GM10266 (cell line): ENCODE data around the gene ELMO1.
"Not testable (repeated sequence)": the region's sequence is repeated elsewhere in the genome, so short reads cannot be mapped to it uniquely, and the experiment has no call there.

Source experiments
- DNase-seq: peaks from one replicate; pipeline ENCODE4 v3.0.0; 2012; ENCODE audit errors: extremely low spot score
- CTCF ChIP-seq: IDR thresholded peaks from 2 replicates; pipeline ENCODE4 v1.5.1; 2012; ENCODE audit warnings: mild to moderate bottlenecking, low read depth; ENCODE audit not compliant: control insufficient read depth, insufficient read depth; ENCODE audit errors: missing control alignments

ELMO1 gene

DNA sequence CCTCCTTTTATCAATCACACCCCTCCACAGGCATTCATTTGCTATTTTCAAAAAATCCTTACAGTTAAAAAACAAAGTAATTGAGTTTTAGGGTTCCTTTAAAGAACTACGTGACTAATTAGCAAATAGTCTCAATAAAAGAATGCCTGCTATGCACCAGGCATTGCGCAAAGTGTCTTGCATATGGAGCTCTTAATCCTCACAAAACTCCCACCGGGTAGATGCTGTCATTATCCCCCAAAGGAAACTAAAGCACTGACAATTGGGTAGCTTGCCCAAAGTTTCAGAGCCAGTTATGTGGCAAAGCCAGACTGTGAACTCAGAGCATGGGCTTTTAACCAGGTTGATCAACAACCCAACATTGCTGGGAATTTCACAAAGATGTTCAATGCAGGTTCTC lies 305.7 kb downstream of the ELMO1 start:
- no peak for TF ChIP-seq CTCF
- DNase-seq, result no peak

DNA sequence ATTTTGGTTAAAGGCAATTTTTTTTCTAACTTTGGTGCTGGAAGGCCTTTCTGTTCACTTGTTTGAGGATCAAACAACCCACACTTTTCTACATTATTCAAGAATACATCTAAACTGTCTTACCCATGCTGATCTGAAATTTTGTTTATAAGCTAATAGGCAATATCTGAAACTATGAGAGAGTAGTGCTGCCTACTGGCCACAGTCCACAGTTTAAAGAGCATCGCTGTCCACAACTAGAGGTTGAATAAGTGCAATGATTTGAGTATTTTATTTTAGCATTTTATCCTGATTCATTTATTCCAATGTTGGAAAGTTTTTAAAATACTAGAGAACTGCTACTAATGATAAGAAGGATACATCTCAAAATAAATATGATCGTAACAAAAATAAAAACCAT lies 306.9 kb downstream of the ELMO1 start:
- DNase-seq, result no peak
- TF ChIP-seq CTCF, result no peak

- not testable (repeated sequence) for DNase-seq
These were observed 314.8 kb downstream of the ELMO1 start for GRCh38 chr7:37133902-37134301.

- no peak for TF ChIP-seq CTCF
- DNase-seq, result no peak
These were observed 316.8 kb downstream of the ELMO1 start for GRCh38 chr7:37131855-37132254.

GRCh38 chr7:37129035-37129425 lies 319.6 kb downstream of the ELMO1 start:
- no peak for TF ChIP-seq CTCF

DNA sequence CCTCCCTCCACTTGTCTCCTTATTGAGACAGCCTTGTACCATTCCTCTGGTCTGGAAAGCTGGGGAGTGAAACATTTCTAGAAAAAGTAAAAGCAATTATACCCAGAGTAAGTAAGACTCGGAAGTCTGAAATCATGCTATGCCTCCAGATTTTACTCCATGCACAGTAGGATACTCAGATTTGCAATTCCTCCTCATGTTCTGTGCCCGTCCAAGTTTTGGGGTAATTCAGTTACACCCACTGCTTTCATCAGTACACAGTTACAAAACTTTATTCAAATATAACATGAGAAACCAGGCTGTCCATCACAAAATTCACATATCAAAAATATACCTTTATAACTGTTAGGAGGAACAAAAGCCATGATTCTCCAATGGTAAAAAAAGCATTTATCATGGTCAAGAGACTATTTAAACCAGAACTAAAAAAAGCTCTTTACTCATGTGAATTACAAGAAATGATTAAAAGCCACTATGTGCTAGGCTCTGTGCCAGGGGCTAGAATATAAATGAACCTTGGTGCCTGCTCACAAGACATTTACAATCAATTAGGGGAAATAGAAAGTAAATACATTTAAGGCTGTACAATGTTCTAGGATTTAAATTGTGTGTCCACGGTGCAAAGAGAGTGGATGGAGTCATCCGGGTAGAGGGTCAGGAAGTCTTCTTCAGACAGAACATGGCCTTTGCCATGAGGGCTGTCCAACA lies 320.2 kb downstream of the ELMO1 start:
- TF ChIP-seq CTCF, result no peak
- DNase-seq, result no peak

More at GRCh38 chr7:37129035-37129425, 319.6 kb downstream of the ELMO1 start:
- DNase-seq, result no peak

DNA sequence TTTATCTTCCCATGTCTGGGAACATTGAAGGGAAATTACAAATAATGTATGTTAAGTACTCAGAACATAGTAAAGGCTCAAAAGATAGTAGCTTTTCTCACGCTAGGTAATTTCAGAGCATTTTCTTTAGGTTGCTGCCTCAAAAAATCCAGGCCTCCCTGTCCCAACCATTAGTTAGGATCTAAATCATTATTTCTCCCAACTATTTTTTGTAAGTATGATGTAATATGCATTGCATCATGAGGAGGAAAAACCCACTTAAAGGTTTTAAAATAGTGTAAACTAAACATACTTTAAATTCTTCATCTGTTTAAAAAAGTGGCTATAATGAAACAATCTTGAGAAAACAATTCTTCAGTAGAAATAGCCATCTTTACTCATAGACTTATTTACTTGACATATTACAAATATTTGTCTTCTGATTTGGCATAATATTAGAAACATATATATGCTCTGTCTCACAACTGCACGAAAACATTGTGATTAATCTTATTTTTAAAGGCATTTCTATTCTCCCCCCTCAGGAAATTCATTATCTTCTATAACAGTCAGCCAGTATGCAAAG lies 329.3 kb downstream of the ELMO1 start:
- no peak for DNase-seq
- no peak for TF ChIP-seq CTCF

DNA sequence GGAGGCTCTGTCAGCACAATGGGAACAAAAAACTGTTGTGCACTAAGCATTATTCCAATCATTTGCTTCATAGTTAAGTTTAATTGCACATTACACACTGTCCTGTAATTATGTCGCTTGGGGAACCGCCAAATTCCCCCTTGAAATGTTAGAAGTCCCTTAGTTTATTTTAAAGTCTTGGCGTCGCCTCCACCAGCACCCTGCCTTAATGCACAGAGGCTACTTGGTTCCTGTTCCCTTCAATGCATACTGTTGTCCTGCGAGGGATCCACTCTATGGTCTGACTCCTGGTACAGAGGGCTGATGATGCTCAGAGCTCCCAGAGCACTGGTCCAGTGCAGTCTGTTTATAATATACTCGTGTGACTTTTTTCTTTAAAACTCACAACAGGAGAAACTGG lies 330.7 kb downstream of the ELMO1 start:
- no peak for TF ChIP-seq CTCF
- DNase-seq, result no peak
